ENCODE measurements around the gene TLR8. TPM values are rescaled to one million over a fixed set of nuclear protein-coding genes. Genes with fewer than 3 reads are reported as not detected.

TLR8 gene
- total RNA-seq, 4 donors from 2014 or later, result 0.63 to 1.8 (median 1.4) TPM

- 64 to 68% methylated on average over 5 of the region's 5 CpGs for WGBS, 2 donors
- no peak for DNase-seq (ENCODE audit: low spot score in 2 of 2)
- Histone ChIP-seq H3K9me3 (no peaks in the 10 kb centered on the region), H3K4me1 (no peaks in the 10 kb centered on the region), H3K27ac (no peak overlapping the region), H3K27me3 (no peaks in the 10 kb centered on the region), H3K36me3 (no peaks in the 10 kb centered on the region), H3K4me3 (no peak overlapping the region)
- no peak for TF ChIP-seq POLR2A (IDR thresholded peaks at IDR 0.05)
- TF ChIP-seq EP300 (IDR thresholded peaks at IDR 0.05), result no peak
- TF ChIP-seq CTCF (IDR thresholded peaks at IDR 0.05), result no peak
Measured at GRCh38 chrX:12912791-12913482, 6.5 kb downstream of the TLR8 start.

- H3K27ac ChIP-seq, result no peak overlapping the region
- no peaks in the 10 kb centered on the region for H3K9me3 ChIP-seq
- WGBS, 2 donors, result 69 to 80% methylated on average over 2 of the region's 2 CpGs
- no peaks in the 10 kb centered on the region for H3K4me1 ChIP-seq
- H3K36me3 ChIP-seq, result no peaks in the 10 kb centered on the region
- DNase-seq (ENCODE audit: low spot score in 2 of 2), result no peak
- TF ChIP-seq EP300 (IDR thresholded peaks at IDR 0.05) (no peak), CTCF (IDR thresholded peaks at IDR 0.05) (no peak), POLR2A (IDR thresholded peaks at IDR 0.05) (no peak)
- H3K4me3 ChIP-seq, result no peak overlapping the region
- no peaks in the 10 kb centered on the region for H3K27me3 ChIP-seq
Measured at GRCh38 chrX:12917753-12918152, 11.3 kb downstream of the TLR8 start.

- Histone ChIP-seq H3K9me3 (no peaks in the 10 kb centered on the region), H3K27ac (no peak overlapping the region), H3K4me1 (no peaks in the 10 kb centered on the region), H3K4me3 (no peak overlapping the region), H3K27me3 (no peaks in the 10 kb centered on the region), H3K36me3 (no peaks in the 10 kb centered on the region)
- TF ChIP-seq CTCF (IDR thresholded peaks at IDR 0.05), result no peak
- no peak for TF ChIP-seq POLR2A (IDR thresholded peaks at IDR 0.05)
- no peak for TF ChIP-seq EP300 (IDR thresholded peaks at IDR 0.05)
- 88 to 89% methylated on average over 10 of the region's 10 CpGs for WGBS, 2 donors
- no peak for DNase-seq (ENCODE audit: low spot score in 2 of 2)
Measured at GRCh38 chrX:12919051-12919450, 12.6 kb downstream of the TLR8 start.

- Histone ChIP-seq H3K4me1 (no peaks in the 10 kb centered on the region), H3K36me3 (no peaks in the 10 kb centered on the region), H3K4me3 (no peak overlapping the region), H3K9me3 (no peaks in the 10 kb centered on the region), H3K27me3 (no peaks in the 10 kb centered on the region), H3K27ac (no peak overlapping the region)
- DNase-seq (ENCODE audit: low spot score in 2 of 2), result no peak
- TF ChIP-seq EP300 (IDR thresholded peaks at IDR 0.05) (no peak), CTCF (IDR thresholded peaks at IDR 0.05) (no peak), POLR2A (IDR thresholded peaks at IDR 0.05) (no peak)
- 80 to 86% methylated on average over 8 of the region's 8 CpGs for WGBS, 2 donors
Measured at GRCh38 chrX:12919620-12920019, 13.2 kb downstream of the TLR8 start.

- Histone ChIP-seq H3K9me3 (no peaks in the 10 kb centered on the region), H3K36me3 (no peaks in the 10 kb centered on the region), H3K4me1 (no peaks in the 10 kb centered on the region), H3K27me3 (no peaks in the 10 kb centered on the region), H3K27ac (no peak overlapping the region), H3K4me3 (no peak overlapping the region)
- no peak for TF ChIP-seq CTCF (IDR thresholded peaks at IDR 0.05)
- no peak for TF ChIP-seq EP300 (IDR thresholded peaks at IDR 0.05)
- DNase-seq (ENCODE audit: low spot score in 2 of 2), result no peak
- 79 to 83% methylated on average over 8 of the region's 8 CpGs for WGBS, 2 donors
Measured at GRCh38 chrX:12920990-12921389, 14.6 kb downstream of the TLR8 start.

Data from tibial nerve (tissue), 4 donors.